Measurements from ENCODE around the gene BFAR. TPM values are rescaled to one million over a fixed set of nuclear protein-coding genes. Genes with fewer than 3 reads are reported as not detected.
"Not testable (repeated sequence)": the region's sequence is repeated elsewhere in the genome, so short reads cannot be mapped to it uniquely, and the experiment has no call there.

BFAR gene
- total RNA-seq: 27.3 TPM

DNA sequence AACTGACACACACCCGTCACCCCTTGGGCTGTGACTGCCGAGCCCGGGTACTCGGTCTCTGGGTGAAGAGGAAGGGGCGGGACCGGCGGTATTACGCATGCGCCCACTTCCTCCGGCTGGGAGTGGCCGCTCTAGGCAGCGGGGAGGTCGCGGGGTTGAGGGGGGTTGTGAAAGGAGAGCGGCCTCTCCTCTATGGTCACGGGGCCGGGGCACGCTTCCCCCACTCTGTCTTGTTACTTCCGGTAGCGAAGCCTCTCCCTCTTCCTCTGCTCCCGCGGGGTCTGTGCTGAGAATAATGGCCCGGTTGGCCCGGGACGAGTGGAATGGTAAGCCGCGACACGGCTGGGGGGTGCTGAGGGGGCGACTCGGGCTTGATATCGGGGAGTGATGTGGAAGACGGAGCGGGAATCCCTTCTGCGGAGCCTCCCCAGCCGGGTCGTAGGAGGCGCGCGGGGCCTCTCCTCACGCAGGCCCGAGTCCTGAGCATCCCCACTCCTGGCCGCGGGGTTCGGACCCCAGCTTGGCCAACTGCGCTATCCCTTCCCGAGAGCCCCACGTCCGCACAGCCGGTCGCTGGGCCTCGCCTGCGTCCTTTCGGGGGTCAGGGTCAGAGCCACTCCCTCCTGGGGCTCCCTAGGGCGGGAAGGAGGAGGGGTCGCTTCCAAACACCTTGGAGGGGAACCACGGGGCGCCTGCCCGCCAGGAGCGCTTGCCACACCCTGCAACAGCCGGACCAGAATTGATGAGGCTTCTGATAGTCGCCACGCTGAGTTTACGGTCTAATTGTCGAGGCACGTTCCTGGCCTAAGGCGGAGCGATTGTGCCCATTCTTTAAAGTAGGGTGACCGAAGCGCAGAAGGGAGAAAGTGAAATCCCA, at the start of gene BFAR:
BFAR (plus strand) TSS at position 259 of the 877 bp plus-strand sequence. CDS start 11,396 bp downstream, outside the sequence.
- ATAC-seq: peak; percentile 85

- ATAC-seq: no peak
Observed at GRCh38 chr16:14585287-14585686, 47.5 kb upstream of the BFAR start.

DNA sequence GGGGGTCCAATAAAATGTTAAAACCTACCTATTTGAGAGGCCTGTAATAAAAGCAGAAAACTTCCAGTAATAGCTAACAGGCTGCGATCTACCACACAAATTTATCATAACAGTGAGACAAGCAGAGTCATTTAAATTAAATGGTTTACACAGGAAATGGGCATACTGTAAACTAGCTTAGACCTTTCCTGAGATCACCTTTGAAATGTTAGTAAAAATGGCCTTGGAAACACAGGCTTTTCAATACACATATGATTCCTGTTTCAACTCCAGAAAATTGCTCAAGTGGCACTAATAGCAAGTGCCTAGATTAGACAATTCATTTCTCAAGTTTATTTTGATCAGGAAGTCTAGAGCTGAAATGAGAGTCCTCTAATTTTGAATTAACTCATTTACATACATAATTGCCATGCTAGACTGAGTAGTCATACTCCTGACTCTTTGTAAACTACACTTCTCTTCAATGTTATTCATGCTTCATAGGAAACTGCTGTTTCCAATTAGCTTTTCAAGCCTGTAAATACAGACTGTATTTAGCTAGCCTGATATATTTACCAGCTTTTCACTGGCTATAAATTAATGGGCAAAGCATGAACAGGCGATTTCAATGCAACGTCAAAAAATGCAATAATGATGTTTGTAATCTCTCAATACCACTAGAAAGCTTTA, 46.0 kb upstream of the BFAR start:
- no peak for ATAC-seq

DNA sequence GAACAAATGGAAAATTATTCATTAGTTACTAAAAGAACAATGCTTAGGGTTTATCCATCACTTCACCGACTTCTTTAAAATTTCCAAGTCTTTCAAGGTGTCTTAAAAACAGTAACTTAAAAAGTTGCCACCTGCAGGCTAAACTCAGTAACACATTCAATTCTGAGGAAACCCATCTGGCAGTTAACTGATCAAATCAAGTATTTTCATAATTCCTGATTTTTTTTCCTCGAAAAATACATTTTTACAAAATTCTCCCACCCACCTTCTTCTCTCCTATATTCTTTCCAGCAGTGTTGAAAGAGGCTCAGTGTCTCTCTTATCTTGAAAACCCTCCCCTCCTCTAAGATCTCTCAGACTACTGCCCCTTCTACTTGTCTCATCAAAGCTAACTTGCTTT, 32.6 kb upstream of the BFAR start:
- ATAC-seq: no peak

GRCh38 chr16:14602443-14602963, 30.2 kb upstream of the BFAR start:
- ATAC-seq: no peak

- ATAC-seq: no peak
Observed at GRCh38 chr16:14606102-14606501, 26.6 kb upstream of the BFAR start.

GRCh38 chr16:14608111-14608566, 24.6 kb upstream of the BFAR start:
- ATAC-seq: no peak

DNA sequence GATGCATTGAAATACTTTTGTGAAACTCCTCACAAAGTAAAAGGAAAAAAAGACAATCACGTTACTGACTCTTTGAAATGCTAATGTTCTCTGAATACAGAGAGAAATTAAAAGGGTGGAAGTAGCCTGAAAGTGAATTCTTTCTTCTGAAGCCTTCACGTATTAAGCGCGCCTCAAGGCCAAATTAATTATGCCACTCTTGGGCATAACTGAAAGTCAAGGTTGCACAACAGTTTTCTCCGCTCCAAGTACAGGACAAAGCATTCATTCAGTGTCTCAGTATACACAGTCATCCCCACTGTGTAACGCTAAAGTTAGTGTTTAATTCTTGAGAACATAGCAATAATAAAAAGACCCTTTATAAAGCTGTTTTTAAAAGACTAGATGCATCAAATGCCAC, 24.1 kb upstream of the BFAR start:
- ATAC-seq: no peak

DNA sequence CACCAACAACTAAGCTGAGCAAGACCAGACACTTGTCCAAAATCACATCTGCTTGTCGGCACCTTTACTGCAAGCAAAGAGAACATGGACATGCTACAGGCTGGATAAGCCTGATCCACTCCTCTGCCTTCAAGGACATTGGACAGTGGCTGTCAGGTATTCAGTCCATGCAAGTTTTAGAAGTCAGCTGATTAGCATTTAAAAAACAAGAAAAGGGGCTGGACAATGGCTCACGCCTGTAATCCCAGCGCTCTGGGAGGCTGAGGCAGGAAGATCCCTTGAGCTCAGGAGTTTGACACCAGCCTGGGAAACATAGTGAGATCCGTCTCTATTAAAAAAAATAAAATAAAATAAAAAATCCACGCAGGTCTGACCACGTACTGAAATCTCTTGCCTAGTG, 23.0 kb upstream of the BFAR start:
- no peak for ATAC-seq

DNA sequence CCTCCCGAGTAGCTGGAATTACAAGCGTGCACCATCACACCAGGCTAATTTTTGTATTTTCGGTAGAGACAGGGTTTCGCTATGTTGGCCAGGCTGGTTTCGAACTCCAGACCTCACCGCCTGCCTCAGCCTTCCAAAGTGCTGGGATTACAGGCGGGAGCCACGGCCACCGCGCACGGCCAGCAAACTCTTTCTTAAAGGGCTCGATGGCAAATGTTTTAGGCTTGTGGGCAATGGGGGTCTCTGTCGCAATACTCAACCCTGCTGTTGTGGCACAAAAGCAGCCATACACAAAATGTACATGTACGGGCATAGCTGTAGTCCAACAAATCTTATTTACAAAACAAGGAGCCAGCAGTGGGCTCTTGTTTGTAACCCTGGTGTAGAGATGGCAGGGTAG, 21.1 kb upstream of the BFAR start:
- no peak for ATAC-seq

DNA sequence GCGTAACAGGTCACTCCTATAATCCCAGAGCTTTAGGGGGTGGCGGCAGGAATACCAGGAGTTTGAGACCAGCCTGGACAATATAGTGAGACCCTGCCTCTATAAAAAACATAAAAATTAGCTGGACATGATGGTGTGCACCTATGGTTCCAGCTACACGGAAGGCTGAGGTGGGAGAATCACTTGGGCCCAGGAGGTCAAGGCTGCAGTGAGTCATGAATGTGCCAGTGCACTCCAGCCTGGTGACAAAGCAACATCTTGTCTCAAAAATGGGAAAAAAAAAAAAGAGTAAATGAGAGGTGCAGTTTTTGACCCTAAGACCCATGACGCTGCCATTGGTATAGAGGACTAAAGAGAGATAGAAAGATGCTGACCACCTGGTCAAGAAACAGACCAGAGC, 18.8 kb upstream of the BFAR start:
- ATAC-seq: no peak

GRCh38 chr16:14616280-14616679, 16.5 kb upstream of the BFAR start:
- no peak for ATAC-seq

DNA sequence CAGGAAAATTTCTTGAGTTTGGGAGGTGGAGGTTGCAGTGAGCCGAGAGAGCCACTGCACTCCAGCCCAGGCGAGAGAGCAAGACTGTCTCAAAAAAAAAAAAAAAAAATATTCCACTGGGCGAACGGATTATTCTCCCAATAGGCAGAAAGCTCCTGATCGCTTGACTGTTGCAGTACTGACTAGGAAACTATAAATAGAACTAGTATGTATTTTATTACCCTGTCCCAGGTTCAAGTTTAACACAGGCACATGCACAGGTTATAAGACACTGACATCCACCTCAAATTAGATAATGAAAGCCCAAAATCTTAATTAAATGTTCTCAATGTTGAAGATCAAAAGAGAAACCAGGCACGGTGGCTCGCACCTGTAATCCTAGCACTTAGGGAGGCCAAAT, 14.2 kb upstream of the BFAR start:
- no peak for ATAC-seq

- no peak for ATAC-seq
Observed at GRCh38 chr16:14627078-14627477, 5.7 kb upstream of the BFAR start.

- no peak for ATAC-seq
Observed at GRCh38 chr16:14628806-14629611, 3.7 kb upstream of the BFAR start.

DNA sequence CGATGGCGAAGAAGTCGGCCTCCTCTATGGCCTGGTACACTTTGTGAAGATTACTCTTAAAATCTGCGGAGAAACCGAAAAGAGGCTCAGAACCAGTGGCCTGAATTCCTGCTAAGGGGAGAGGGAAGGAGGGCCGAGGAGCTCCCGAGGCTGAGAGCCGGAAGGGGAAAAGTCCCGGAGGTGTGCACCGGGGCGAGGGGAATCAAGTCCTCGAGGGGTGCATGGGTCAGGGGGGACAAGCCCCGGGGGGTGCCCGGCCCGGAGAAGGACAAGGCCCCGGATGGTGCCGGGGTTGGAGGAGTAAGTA, 3.2 kb upstream of the BFAR start:
- ATAC-seq: no peak

- ATAC-seq: peak; percentile 91
Observed at GRCh38 chr16:14629919-14630619, 2.7 kb upstream of the BFAR start, which contains the start of gene PARN. PARN (minus strand) TSS chr16:14630260; CDS start chr16:14630125, 135 bp downstream.

- not testable (repeated sequence) for ATAC-seq
Observed at GRCh38 chr16:14630620-14631330, 2.0 kb upstream of the BFAR start.

GRCh38 chr16:14634389-14634725, 1.6 kb downstream of the BFAR start:
- no peak for ATAC-seq

GRCh38 chr16:14635395-14636165, 2.8 kb downstream of the BFAR start:
- no peak for ATAC-seq
